Ovary (tissue), 9 donors: ENCODE data around the gene ZDHHC21. TPM values are rescaled to one million over a fixed set of nuclear protein-coding genes. Genes with fewer than 3 reads are reported as not detected.

Experiments used
- DNase-seq, 5 donors: peaks; one replicate each; pipeline ENCODE4 v3.0.0-alpha.2; 2019 to 2020
- H3K27ac ChIP-seq, 2 donors: fragments of 200-600 bp; one replicate each; pipeline versions ENCODE4 v1.5.1 to v1.8.0; 2019 to 2022
- H3K27me3 ChIP-seq: fragments of 200-600 bp; one replicate; pipeline ENCODE4 v1.8.0; 2022
- H3K36me3 ChIP-seq: fragments of 200-600 bp; sonication (generic); one replicate; pipeline ENCODE4 v1.5.1; 2019
- H3K4me1 ChIP-seq: one replicate; pipeline ENCODE4 v1.8.1; 2013; ENCODE audit warnings: mild to moderate bottlenecking, moderate library complexity; ENCODE audit not compliant: insufficient read depth
- H3K4me3 ChIP-seq: fragments of 200-600 bp; sonication (generic); one replicate; pipeline ENCODE4 v1.5.1; 2017
- H3K9me3 ChIP-seq, 2 donors: fragments of 200-600 bp in 1 of 2; sonication (generic) in 1 of 2; one replicate each; pipeline versions ENCODE4 v1.5.1 to v1.8.1; 2013 to 2019; ENCODE audit warnings: mild to moderate bottlenecking in 1 of 2, moderate library complexity in 1 of 2
- CTCF ChIP-seq, 3 donors: fragments of 450-650 bp in 2 of 3; fragments of 200-600 bp in 1 of 3; IDR thresholded peaks; one replicate each; pipeline versions ENCODE4 v1.5.1 to v1.8.0; 2016 to 2022; ENCODE audit warnings: antibody characterized with exemption in 3 of 3, mild to moderate bottlenecking in 1 of 3
- EP300 ChIP-seq: sonication (generic); formaldehyde crosslinking; IDR thresholded peaks from one replicate; pipeline ENCODE4 v1.6.1; 2017; ENCODE audit warnings: antibody characterized with exemption
- POLR2A ChIP-seq: fragments of 450-650 bp; IDR thresholded peaks from one replicate; pipeline ENCODE4 v1.6.1; 2017; ENCODE audit warnings: antibody characterized with exemption, mild to moderate bottlenecking, moderate library complexity
- WGBS, 3 donors: extraction: QIAGEN DNeasy Blood & Tissue Kit in 1 of 3; methylation state at CpG; one replicate each; pipeline versions ENCODE4 v1.1.5 to v1.1.7; 2013 to 2017; 5-methylcytosine and 5-hydroxymethylcytosine counted together
- intact Hi-C, 4 donors: fragments of 100-400 bp; cut with DNase I; formaldehyde crosslinking; loops; one replicate each; pipeline versions ENCODE4 v1.11.0 to v1.15.1; 2022 to 2023
- polyA plus RNA-seq, 2 donors: library from polyadenylated mRNA; stranded (reverse); fragments of 200-250 nt in 1 of 2; fragments of 350-450 nt in 1 of 2; fragmentation: Illumina TruSeq in 1 of 2; extraction: RNeasy Lipid Tissue Mini Kit (QIAGEN cat#74804) in 1 of 2; gene quantifications; one replicate each; pipeline ENCODE4 v1.2.3, GENCODE V29; 2013 to 2014
- total RNA-seq, 7 donors: library from RNA; depleted of rRNA in 2 of 7; stranded (reverse); fragments of >200 nt in 2 of 7; fragmentation: NEBNext Ultra II Directional in 3 of 7; extraction: Animal tissue kit (Norgen Biotek cat#: 25700) in 3 of 7; gene quantifications; one replicate each; pipeline versions ENCODE4 v1.1.0 to v1.2.4, GENCODE V29; 2016 to 2023
- donor health status: DM: no; HTN: no; CAD: no; lungs with moderate emphysema.
- donor health status: DM: no; HTN: no; CAD: no.
- donor health status: Bipolar disorder and iron deficiency.
- donor health status: DM: yes; HTN: yes; CAD: no.
- donor health status: DM: no; HTN: no; CAD: no.
- donor health status: DM: yes; HTN: yes; CAD: no.

Gene ZDHHC21
- total and polyA plus RNA-seq, 9 donors = 2.3 to 14.9 (median 8.6) TPM

DNA sequence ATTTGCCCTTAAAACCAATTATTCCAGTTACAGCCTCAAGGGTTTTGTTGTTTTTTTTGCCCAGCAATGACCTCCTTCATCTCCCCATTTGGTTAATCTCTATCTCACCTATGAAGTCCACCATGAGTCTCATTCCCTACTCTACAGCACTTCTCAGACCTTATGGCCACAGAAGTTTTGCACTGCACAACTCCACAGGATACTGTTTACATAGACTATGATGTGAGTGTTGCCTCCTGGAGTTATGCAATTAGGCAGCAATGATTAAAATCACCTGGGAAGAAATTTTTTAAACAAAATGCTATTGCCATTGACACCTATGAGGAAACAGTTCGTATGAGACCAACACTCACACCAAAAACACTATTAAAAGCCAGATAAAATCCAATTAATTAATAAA, 39.7 kb downstream of the ZDHHC21 start:
- Histone ChIP-seq H3K36me3 (no peaks in the 10 kb centered on the region), H3K27me3 (no peaks in the 10 kb centered on the region), H3K27ac (no peak overlapping the region), H3K9me3 (no peaks in the 10 kb centered on the region), H3K4me1 (no peaks in the 10 kb centered on the region), H3K4me3 (no peak overlapping the region)
- 88 to 94% (median 93%) methylated on average over 1 of the region's 1 CpG for WGBS, 3 donors
- DNase-seq = no peak
- TF ChIP-seq EP300 (no peak), POLR2A (no peak), CTCF (IDR thresholded peaks at IDR 0.05) (no peak)
- intact Hi-C loops = no loop called here

GRCh38 chr9:14652729-14653377, 40.4 kb downstream of the ZDHHC21 start:
- H3K27me3 ChIP-seq = no peaks in the 10 kb centered on the region
- no peak overlapping the region for H3K27ac ChIP-seq
- no peak for TF ChIP-seq EP300
- TF ChIP-seq POLR2A = no peak
- no peak for TF ChIP-seq CTCF (IDR thresholded peaks at IDR 0.05)
- WGBS, 3 donors = 41 to 55% (median 43%) methylated on average over 4 of the region's 4 CpGs
- H3K9me3 ChIP-seq = no peaks in the 10 kb centered on the region
- no peak for DNase-seq
- intact Hi-C loops = no loop called here
- no peaks in the 10 kb centered on the region for H3K4me1 ChIP-seq
- H3K4me3 ChIP-seq = no peak overlapping the region
- no peaks in the 10 kb centered on the region for H3K36me3 ChIP-seq

GRCh38 chr9:14650596-14650995, 42.6 kb downstream of the ZDHHC21 start:
- H3K9me3 ChIP-seq = no peaks in the 10 kb centered on the region
- H3K4me1 ChIP-seq = no peaks in the 10 kb centered on the region
- 19 to 30% (median 26%) methylated on average over 1 of the region's 1 CpG for WGBS, 3 donors
- no peak for DNase-seq
- no peak for TF ChIP-seq CTCF (IDR thresholded peaks at IDR 0.05)
- no peak for TF ChIP-seq POLR2A
- intact Hi-C loops = no loop called here
- H3K36me3 ChIP-seq = no peaks in the 10 kb centered on the region
- no peaks in the 10 kb centered on the region for H3K27me3 ChIP-seq
- H3K27ac ChIP-seq = no peak overlapping the region
- no peak overlapping the region for H3K4me3 ChIP-seq

DNA sequence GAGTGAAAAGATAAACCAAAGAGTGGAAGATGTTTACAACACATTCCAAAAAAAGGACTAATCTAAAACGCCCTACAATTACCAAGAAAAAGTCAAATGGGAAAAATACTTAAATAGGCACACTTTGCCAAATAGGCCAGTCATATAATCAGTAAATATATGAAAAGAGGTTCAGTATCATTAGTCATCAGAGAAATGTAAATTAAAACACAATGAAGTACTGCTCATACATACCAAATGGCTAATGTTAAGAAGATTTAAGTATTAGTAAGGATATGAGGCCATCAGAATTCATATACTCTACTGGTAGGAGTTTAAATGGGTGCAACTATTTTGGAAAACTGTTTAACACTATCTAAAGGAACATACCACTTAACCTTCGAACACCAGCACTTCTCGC, 47.6 kb downstream of the ZDHHC21 start:
- TF ChIP-seq EP300 = no peak
- TF ChIP-seq POLR2A = no peak
- TF ChIP-seq CTCF (IDR thresholded peaks at IDR 0.05) = no peak
- no peaks in the 10 kb centered on the region for H3K36me3 ChIP-seq
- intact Hi-C loops = no loop called here
- WGBS, 3 donors = 64 to 89% (median 85%) methylated on average over 3 of the region's 3 CpGs
- H3K4me1 ChIP-seq = no peaks in the 10 kb centered on the region
- no peak overlapping the region for H3K4me3 ChIP-seq
- H3K27me3 ChIP-seq = no peaks in the 10 kb centered on the region
- no peak for DNase-seq
- H3K9me3 ChIP-seq = no peaks in the 10 kb centered on the region
- no peak overlapping the region for H3K27ac ChIP-seq
